DLD1 (cell line): ENCODE measurements around the gene ALG12.

Source experiments
- in situ Hi-C: cut with HindIII; loops from 2 replicates; pipeline ENCODE4 v1.10.0; 2017; ENCODE audit warnings: low sequenced_read_pairs

The ALG12 gene

DNA sequence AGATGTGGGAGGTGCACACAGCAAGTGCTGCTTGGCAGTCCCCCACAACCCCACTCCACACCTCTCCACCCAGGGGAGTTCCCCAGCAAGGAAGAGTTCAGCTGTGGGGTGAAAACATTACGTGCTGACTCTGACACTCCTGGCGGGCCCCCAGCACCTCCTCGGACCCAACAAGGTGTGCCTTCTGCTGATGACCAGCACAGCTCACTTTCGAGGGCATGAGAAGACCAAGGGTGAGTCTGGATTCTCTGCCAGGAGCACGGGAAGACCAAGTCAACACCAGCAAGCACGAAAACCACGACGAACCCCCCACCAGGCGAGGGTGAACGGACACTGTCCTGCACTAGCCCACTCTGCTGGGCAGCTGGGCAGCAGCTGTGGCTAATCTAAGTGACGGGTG lies 1.4 kb downstream of the ALG12 start:
- in situ Hi-C loops = loop anchor here (25.0 kb wide), 1 partner anchor 95 kb away; the partner anchor contains the start of gene IL17REL

DNA sequence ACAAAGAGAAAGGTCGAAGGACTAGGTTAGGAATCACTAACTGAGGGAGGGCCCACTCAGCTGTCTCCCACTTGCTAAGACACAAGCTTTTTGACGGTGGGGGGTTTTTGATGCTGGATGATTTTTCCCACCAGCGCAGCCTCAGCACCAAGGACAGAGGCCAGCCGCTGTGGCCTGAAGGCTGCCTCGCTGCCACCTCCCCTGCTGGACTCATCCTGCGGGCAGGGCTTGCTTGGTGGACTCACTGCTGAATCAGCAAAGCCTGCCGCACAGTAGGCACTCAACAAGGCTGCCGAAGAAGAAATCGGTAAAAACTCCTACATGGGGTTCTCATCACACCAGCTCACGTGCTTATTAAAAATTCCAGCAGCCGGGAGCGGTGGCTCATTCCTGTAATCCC lies 2.6 kb downstream of the ALG12 start:
- in situ Hi-C loops = loop anchor here (25.0 kb wide), 1 partner anchor 97 kb away; the partner anchor contains the start of gene IL17REL

DNA sequence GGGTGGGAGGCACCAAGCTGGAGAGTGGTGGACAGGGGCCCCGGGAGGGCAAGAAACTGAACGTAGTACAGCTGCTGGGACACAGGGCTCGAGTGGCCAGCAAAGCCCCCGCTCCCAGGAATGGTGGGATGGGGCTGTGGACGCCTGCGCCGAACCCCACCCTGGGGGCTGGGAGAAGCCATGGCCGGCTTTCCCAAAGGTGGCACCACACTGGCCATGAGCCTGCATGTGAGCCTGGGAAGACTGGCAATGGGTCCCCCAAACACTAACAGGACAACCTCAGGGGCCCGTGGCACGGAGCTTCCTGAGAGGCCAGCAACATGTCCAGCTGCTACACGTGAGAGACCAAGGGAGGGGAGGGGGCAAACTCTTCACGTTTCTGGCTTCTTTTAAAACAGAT lies 4.0 kb downstream of the ALG12 start:
- in situ Hi-C loops = loop anchor here (25.0 kb wide), 1 partner anchor 98 kb away; the partner anchor contains the start of gene IL17REL

DNA sequence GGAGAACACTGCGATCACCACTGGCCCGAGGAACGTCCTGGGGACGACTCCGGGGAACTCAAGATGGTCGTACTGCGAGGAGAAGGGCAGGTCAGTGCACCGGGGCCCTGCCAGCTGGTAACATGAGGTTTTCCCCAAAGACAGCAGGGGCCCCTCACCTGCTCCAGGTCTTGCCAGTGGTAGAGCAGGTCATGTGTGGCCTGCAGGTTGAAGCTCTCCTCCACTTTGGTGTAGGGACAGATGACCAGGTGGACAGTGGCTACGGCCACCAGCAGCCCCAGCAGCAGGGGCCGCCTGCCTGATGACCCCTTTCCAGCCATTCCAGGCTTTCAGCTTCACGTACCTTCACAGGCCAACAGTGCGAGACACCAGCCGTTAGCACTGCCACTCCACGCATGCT lies 4.8 kb downstream of the ALG12 start:
- in situ Hi-C loops = loop anchor here (25.0 kb wide), 1 partner anchor 99 kb away; the partner anchor contains the start of gene IL17REL

DNA sequence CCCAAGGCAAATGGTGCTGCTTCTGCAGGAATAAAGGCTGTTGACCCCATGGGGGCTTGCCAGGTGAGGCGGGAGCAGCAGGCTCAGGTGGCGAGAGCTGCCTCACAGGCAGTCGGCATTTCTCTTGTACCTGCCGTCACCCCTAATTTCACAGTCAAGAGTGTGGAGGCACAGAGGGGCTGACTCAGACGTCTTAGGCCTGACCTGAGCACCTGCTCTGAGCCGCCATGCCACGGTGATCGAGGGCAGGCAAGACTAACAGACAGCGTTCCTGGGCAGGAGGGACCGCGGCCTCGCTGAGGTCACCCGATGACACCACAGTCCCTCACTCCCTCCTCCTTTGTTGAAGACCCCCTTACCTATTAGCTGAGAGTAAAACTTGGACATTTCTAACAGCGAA lies 5.2 kb downstream of the ALG12 start:
- in situ Hi-C loops = loop anchor here (25.0 kb wide), 1 partner anchor 99 kb away; the partner anchor contains the start of gene IL17REL

DNA sequence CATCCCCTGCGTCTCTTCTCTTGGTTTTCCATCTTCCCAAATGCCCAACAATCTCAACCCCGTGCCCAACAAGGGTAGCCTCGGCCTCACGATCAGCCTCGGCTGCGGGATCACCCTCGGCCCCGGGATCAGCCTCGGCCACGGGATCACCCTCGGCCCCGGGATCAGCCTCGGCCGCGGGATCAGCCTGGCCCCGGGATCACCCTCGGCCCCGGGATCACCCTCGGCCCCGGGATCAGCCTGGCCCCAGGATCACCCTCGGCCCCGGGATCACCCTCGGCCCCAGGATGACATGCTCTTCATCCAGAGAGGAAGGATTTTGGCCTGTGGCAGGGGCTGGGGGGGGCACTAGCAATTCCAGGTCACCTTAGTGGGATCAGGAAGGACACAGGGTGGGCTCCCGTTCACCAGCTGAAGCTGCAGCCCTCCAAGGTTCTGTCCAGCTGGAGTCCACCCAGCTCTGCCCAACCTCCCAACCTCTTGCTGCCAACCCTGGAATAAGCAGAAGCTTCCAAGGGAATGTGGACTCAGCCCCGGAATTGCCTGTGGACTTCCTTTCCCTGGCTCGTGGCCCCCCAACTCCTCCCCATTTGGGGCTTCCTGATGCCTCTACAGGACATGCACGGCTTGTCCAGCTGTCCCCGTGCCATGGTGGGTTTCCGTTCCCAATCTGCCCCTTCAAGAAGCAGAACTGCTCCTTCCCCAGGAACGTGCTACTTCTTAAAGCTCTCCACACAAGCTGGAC lies 6.2 kb downstream of the ALG12 start:
- in situ Hi-C loops = loop anchor here (25.0 kb wide), 1 partner anchor 100 kb away; the partner anchor contains the start of gene IL17REL

DNA sequence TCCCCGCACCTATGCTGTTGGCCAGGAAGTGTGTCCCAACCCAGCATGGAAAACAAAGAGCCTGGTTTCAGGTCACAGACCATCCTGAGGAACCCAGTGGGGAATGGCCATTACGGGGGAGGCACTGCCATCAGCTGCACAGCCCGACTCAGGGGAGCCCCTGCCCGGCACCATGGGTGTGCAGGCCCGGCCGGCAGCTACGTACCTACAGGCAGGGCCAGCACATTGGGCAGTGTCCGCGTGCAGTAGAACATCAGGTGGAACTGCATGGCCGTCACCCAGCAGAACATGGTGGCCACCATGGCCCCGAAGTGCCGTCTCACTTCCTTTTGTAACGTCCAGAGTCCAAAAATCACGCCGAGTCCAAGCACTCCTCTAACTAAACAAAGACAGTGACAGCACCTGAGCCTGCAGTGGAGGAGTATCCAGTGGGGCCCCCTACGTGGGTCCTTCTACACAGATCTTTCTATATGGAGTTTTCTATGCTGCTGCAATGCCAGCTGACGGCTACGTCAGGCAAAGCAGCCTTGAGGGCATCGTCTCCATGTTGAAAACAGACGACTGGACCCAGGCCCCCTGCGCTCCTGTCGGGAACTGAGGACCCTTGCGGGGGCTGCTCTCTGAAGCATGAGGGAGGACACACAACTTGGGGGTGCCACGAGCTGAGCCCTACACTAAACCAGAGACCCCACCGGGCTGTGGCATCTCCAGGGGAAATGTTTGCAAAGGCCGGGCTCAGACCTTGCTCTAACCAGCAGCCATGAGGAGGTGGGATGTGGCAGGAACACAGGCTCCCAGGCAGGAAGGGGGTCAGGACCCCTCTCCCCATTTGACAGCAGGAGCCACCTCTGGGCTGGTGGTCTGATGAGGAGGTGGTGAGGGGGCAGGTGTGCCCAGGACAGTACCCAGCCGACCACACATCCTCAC lies 7.7 kb downstream of the ALG12 start:
- in situ Hi-C loops = loop anchor here (25.0 kb wide), 1 partner anchor 102 kb away; the partner anchor contains the start of gene IL17REL

DNA sequence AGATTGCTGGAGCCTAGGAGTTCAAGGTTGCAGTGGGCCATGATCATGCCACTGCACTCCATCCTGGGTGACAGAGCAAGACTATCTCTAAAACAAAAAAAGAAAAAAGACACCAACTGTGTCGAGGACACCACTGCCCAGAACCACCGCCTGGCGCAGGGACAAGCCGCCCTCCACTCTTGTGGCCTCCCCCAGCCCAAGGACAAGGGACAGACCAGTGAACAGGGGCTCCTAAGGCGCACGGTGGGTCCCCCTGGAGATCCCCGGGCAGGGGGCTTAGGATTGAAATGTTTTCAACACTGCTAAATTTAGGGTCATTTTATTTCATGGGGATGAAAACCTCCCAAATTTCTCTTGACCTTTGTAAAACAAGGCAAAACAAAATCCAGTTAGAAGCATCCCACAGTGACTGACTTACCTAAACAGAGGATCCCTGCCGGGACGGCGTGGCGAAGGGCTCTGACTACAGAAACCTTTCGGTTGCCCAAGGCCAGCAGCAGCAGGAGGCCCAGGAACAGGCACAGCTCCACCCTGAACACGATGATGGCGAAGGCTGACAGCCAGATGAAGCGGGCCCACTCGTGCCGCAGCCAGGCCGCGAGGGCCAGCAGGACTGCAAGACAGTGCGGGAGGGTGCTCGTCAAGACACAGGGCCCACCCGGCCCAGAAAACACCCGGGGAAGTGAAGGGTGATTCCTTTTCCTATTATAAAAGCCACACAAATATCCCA lies 8.6 kb downstream of the ALG12 start:
- in situ Hi-C loops = loop anchor here (25.0 kb wide), 1 partner anchor 103 kb away; the partner anchor contains the start of gene IL17REL

DNA sequence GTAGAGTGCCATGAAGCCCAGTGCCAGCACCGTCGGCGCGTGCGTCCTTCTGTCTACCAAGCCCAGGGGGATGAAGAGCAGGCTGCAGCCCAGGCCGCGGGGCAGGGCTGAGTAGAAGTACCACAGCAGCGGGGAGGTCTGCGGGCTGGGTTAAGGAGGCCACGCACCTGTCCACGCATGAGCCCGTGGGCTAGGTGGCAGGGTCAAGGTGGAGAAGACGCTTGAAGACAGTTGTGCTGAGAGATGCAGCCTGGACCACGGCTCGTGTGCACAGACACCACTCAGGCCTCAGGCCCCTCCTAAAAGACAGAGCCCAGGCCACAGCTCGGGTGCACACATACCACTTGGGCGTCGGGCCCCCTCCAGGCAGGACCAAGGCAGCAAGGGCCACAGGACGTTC lies 10.4 kb downstream of the ALG12 start:
- in situ Hi-C loops = loop anchor here (25.0 kb wide), 1 partner anchor 104 kb away; the partner anchor contains the start of gene IL17REL

DNA sequence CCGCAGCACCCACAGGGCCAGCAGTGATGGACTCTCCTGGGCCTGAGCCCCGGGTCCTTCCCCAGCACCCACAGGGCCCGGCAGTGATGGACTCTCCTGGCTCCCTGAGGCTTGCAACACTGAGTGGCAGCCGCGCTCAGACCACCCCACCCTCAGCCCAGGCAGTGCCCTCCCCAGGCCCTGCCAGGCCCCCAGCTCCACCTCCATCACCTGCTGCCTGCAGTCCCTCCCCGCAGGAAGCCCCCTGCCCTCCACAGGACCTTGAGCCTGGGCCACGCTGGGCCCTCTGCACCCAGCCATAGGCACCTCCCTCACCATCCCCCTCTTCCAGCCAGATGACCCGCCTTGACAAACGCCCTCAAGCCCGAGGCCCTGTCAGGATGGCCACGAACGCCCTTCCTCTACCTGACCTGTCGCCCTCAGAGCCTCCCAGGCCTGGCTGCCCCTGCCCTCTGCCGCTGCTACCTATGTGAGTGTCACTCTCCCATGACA lies 11.4 kb downstream of the ALG12 start:
- in situ Hi-C loops = loop anchor here (25.0 kb wide), 1 partner anchor 105 kb away; the partner anchor contains the start of gene IL17REL

DNA sequence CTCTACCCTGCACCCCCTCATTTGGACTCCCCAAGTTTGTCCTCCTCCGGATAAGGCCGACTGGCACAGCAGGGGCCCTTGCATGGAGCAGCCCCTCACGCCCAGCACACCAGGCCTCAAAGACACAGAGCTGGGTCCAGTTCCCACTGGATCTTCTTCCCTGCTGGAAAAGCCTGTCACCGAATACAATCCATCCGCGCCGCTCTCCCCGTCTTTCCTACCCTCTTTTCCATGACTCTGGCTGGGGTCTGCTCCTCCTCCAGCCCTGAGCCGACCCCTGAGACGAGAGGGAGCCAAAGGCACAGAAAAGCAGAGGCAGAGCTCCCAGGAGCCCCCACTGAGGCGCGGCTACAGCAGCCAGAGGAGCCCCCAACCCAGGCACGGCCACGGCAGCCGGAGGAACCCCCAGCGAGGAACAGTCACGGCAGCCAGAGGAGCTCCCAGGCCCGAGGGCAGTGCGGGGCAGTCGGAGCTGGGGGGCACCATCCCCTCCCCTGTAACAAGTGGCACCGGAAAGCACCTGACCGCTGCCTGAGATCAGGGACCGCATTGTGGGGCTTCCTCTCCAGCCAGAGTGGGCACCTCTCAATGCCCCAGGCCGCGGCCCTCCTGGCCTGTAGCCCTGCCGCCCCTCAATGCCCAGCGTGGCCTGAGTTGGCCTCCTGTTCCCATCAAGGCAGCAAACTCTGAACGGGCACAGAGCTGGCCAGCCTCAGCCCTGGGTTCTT lies 12.0 kb downstream of the ALG12 start:
- in situ Hi-C loops = loop anchor here (25.0 kb wide), 1 partner anchor 106 kb away; the partner anchor contains the start of gene IL17REL

DNA sequence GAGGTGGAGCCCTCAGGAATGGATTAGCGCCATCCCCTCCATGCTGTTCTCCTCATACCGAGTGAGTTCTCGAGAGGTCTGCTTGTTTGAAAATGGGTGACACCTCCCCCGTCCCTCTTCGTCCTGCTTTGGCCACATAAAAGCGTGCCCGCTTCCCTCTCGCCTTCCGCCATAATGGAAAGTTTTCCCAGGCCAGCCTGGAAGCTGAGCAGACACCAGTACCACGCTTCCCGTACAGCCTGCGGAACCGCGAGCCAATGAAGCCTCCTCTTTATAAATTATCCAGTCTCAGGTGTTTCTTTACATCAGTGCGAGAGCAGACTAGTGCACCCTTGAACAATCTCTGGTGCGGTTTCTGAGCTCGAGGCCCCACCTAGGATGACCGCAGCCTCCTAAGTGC lies 12.8 kb downstream of the ALG12 start:
- in situ Hi-C loops = loop anchor here (25.0 kb wide), 1 partner anchor 107 kb away; the partner anchor contains the start of gene IL17REL

DNA sequence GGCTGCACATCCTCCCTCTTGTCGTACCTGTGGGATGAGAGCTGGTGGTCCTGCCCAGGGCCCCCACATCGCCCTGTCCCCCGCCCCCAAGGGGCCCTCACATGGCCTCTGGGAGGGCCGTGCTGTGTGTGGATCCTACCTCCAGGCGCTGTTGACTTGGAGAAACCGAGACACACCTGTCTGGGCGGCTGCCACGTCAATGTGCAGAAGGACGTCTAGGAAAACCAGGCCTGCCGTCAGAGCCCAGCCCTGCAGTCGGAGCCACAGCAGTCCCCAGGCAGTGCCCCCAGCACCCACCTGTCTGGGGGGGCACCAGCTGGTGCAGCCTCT lies 14.2 kb downstream of the ALG12 start:
- in situ Hi-C loops = loop anchor here (25.0 kb wide), 1 partner anchor 108 kb away; the partner anchor contains the start of gene IL17REL

DNA sequence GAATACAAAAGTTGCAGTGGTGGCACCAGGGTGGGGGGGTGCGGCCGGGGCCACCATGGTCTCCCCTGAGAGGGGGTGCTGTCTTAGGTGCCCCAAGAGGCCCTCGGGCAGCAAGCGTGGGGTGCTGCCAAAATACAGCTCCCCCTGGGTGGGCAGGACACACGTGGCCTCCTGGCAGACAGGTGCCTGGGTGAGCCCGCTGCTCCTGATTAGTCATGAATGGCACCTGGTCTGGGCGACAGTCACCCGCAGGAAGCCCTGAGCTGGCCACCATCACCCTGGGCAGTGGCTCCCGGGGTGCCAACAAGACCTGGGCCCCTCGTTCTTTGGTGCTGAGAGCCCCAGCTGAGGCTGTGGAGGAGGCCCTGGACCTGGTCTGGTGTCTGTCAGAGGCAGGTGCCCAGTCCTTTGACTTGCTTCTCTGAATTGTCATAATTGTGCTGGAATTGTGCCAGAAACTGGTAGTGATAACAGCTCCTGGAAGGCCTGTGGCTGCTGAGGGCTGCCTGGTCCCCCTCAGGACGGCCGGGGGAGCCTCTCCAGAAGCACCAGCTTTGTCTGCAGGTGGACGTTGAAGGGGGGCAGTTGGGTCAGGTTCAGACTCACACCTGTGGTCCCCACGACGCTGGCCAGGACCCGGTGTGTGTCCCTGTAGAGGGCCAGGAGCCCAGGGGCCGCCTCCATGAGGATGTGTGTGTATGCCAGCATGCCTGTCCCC lies 14.8 kb downstream of the ALG12 start:
- in situ Hi-C loops = loop anchor here (25.0 kb wide), 1 partner anchor 109 kb away; the partner anchor contains the start of gene IL17REL

DNA sequence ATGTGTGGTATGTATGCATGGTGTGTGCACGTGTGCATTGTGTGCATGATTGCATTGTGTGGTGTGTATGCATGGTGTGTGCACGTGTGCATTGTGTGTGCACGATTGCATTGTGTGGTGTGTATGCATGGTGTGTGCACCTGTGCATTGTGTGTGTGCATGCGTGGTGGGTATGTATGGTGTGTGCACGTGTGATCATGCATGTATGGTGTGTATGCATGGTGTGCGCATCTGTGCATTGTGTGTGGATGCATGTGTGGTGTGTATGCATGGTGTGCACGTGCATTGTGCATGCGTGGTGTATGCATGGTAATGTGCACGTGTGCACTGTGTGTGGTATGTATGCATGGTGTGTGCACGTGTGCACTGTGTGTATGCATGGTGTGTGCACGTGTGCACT lies 16.8 kb downstream of the ALG12 start:
- in situ Hi-C loops = loop anchor here (25.0 kb wide), 1 partner anchor 111 kb away; the partner anchor contains the start of gene IL17REL

DNA sequence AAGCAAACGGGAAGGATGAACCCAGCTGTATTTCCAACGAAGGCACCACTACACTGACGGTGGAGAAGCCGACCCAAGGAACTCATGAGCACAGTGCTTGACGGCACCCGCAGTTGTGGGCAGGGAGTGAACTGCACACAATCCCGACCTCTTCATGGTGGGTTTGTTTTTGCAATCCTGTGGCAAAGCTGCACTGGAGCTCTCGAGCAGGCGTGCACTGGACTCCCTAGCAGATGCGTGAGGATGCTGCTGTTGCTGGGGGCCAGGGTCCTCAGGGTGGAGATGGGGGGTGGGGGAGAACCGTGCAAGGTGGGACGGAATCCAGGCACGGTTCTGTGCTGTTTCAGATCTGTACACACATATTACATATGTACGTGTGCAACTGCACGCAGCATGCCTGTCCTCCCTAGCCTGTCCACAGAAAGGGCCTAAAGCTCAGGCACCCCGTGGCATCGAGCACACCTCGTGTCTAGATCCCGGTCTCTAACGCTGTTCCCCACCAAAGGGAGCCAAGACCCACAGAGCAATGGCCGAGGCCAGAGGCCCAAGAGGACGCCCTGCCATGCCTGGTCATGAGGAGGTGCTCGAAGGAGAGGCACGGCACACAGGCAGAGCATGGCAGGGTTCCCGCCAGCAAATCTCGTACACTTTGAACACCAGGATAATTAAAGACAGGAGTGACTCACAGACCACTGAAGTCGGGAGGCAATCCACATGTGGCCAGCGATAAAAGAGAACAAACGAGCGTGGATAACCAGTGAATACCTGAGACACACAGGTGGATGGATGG lies 17.6 kb downstream of the ALG12 start:
- in situ Hi-C loops = loop anchor here (25.0 kb wide), 1 partner anchor 112 kb away; the partner anchor contains the start of gene IL17REL

DNA sequence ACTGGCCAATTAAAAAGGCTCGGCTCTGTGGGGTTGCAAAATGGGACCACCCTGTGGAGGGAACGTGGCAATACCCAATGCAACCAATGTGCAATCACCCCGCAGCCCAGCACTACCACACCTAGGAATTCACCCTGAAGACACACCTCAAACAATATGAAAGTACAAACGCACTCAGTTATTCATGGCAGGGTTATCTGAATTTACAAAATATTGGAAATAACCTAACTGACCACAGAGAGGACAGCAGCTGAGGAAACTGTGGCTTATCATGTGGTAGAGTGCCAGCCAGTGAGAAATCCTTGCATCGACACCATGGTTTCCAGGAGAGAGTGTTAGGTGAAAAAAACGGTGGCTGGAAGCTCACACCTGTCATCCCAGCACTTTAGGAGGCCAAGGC lies 18.7 kb downstream of the ALG12 start:
- in situ Hi-C loops = no loop called here
